HG02885 (cell line): Measurements from ENCODE around the gene KCTD7.
A peak's percentile ranks its signal among the peaks of the same experiment; 100 is the strongest.
"Not testable (repeated sequence)": the region's sequence is repeated elsewhere in the genome, so short reads cannot be mapped to it uniquely, and the experiment has no call there.

ENCODE experiments used
- ATAC-seq: cut with Tn5 transposase; IDR thresholded peaks from one replicate; pipeline ENCODE4 v1.9.1; 2021; ENCODE audit warnings: mild to moderate bottlenecking; ENCODE audit not compliant: unreplicated experiment, poor library complexity

The KCTD7 gene

GRCh38 chr7:66673124-66673640 lies 44.5 kb downstream of the KCTD7 start:
- ATAC-seq, result peak; percentile 47

- no peak for ATAC-seq
Observed at GRCh38 chr7:66679633-66680244, 51.1 kb downstream of the KCTD7 start.

DNA sequence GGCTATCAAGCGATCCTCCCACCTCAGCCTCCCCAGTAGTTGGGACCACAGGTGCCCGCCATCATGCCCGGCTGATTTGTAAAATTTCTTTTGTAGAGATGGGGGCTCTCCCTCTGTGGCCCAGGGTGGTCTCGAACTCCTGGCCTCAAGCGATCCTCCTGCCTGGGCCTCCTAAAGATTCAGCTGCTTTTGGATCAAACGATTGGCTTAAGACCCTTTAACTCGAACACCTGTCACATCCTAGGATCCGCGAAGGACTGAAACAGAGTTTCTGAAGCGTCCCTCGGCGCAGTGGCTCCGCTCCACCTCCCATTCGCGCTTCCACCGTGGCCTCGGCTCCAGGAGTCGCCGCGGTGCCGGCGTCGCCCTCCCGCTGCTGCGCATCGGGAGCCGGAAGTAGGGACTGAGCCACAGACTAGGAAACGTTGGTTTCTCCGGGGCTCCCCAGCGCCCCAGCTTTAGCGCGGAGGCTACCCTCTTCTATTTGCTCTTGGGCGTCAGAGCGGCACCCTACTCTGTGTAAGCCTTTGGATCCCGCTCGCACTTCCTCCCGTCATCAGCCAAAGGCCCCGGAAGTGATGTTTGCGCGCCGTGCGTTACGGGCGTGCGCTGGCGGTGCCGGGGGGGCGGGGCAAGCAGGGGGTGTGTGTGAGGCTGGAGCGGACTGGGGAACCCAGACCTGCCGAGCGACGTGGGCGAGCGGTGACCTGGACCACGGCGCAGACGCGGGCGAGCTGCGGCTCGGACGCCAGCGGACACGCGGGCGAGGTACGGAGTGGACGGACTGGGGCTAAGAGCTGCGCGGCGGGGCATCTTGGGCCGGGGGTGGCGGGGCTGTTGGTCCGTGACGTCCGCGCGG lies 53.0 kb downstream of the KCTD7 start:
- peak; percentile 91 for ATAC-seq

DNA sequence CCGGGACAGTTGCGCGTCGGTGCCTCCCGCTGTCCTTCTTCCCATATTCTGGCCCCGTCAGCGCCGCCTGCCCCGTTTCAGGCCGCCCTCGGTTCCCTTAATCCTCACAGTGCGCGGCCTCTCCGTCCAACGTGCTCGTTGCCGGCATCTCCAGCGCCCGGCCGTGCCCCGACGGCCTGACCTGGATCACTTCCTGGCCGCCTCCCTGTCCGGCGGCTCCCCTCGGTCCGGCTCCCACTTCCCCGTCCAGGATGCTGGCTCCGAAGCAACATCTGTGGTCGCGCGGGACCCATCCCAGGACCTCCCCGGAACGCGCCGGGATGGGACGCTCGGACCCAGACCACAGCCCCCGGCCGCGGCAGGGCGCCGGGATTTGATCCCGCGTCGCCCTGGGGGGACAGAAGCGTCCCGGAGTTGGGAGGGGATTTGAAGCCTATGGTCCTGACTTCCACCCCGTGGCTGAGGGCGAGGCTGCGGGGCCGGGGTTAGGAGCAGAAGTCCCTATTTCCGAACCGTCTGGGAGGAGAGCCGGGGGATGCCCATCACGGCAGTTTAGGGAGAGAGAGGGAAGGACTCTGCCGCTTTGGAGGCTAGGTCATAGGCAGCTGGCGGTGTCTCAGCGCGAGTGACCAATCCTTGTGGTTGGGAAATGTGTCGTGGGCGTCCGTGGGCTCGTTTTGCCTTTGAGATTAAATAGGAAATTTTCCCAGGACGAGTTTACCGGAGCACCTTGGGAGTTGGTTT lies 53.8 kb downstream of the KCTD7 start:
- ATAC-seq, result peak; percentile 28

DNA sequence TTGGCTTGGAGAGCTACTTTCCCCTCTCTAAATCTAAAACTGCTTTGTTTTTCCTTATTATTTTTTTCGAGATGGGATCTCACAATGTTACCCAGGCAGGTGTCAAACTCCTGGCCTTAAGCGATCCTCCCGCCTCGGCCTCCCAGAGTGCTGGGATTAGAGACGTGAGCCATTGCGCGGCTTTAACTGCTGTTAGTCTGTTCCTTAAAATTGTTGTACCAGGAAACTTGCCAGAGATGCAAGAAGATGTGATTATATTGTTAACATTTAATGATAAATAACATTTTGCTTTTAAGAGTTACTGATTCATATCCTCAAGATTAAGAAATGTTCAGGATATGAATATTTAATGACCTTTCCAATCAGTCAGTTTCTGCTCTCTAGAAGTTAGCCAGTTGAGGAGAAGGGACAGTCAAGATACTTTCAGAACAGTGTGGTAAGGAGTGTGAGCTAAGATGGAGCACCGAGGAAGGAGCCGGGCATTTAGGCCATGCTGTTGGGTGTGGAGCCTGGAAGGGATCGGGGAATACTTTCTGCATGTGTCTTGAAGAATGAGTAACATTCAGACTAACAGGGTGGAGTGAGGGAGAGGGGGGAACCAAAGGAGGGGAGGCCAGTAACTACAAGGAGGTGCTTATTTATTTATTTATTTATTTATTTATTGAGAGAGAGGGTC lies 54.6 kb downstream of the KCTD7 start:
- ATAC-seq, result not testable (repeated sequence)

GRCh38 chr7:66683770-66684123 lies 55.1 kb downstream of the KCTD7 start:
- no peak for ATAC-seq

- ATAC-seq, result not testable (repeated sequence)
Observed at GRCh38 chr7:66685663-66686062, 57.0 kb downstream of the KCTD7 start.

DNA sequence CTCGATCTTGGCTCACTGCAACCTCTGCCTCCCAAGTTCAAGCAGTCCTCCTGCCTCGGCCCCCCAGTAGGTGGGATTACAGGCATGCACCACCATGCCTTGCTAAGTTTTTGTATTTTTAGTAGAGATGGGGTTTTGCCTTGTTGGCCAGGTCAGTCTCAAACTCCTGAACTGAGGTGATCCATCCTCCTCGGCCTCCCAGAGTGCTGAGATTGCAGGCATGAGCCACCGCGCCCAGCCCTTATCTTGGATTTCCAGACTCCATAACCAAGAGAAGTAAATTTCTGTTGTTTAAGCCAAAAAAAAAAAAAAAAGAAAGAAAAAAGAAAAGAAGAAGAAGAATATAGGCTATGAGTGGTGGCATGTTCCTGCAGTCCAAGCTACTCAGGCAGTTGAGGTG lies 58.5 kb downstream of the KCTD7 start:
- no peak for ATAC-seq

GRCh38 chr7:66687672-66688071 lies 59.0 kb downstream of the KCTD7 start:
- not testable (repeated sequence) for ATAC-seq

DNA sequence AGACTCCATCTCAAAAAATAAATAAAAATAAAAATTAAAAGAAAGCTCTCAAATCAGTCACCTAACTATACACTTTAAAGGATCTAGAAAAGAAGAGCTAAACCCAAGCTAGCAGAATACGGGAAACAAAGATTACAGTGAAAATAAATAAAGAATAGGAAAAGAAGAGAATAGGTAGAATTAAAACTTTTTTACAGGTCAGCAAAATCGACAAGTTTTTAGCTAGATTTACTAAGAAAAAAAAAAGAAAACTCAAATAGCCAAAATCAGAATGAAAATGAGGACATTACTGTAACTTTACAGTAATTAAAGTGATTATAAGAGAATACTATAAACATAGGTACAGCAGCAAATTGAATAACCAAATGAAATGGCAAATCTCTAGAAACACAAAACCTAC lies 60.4 kb downstream of the KCTD7 start:
- ATAC-seq, result no peak

DNA sequence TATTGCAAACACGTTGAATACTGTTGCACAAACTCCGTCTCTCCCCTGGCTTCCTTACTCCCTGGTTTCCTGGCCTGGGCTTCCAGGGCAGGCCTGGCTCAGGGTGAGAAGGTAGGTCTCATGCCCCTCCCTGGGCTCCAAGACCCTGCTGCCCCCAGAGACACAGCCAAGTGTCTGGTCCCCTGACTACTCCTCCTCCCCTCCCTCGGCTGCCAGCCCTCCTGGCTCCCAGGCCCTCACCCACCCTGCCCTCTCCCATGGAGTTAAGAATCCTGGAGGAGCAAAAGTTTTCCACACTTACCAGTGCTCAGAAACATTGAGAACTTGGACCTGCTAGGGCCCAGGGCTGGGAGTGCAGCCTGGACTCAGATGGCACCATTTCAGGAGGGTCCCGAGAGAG lies 64.7 kb downstream of the KCTD7 start:
- no peak for ATAC-seq
